Osteocyte (in vitro differentiated cells): ENCODE data around the gene MRAS. TPM values are rescaled to one million over a fixed set of nuclear protein-coding genes. Genes with fewer than 3 reads are reported as not detected.

Experiments
- DNase-seq: peaks from one replicate; pipeline ENCODE4 v3.0.0; 2021; ENCODE audit warnings: mixed read lengths; ENCODE audit not compliant: unreplicated experiment; ENCODE audit errors: extremely low spot score
- H3K27ac Mint-ChIP-seq: one replicate; pipeline ENCODE4 v1.8.0; 2021; ENCODE audit warnings: mild to moderate bottlenecking, mixed read lengths; ENCODE audit not compliant: unreplicated experiment
- H3K27me3 Mint-ChIP-seq: one replicate; pipeline ENCODE4 v1.8.0; 2021; ENCODE audit warnings: mixed read lengths; ENCODE audit not compliant: unreplicated experiment
- H3K36me3 Mint-ChIP-seq: one replicate; pipeline ENCODE4 v1.8.0; 2021; ENCODE audit warnings: mixed read lengths; ENCODE audit not compliant: unreplicated experiment
- H3K4me1 Mint-ChIP-seq: one replicate; pipeline ENCODE4 v1.8.0; 2021; ENCODE audit warnings: mixed read lengths; ENCODE audit not compliant: unreplicated experiment
- H3K4me3 Mint-ChIP-seq: one replicate; pipeline ENCODE4 v1.8.0; 2021; ENCODE audit warnings: mild to moderate bottlenecking, moderate library complexity, mixed read lengths; ENCODE audit not compliant: unreplicated experiment
- H3K9me3 Mint-ChIP-seq: one replicate; pipeline ENCODE4 v1.8.0; 2021; ENCODE audit warnings: mixed read lengths; ENCODE audit not compliant: unreplicated experiment
- CTCF ChIP-seq: fragments of 200-600 bp; sonication (generic); IDR thresholded peaks from 2 replicates; pipeline ENCODE4 v1.5.0; 2021; ENCODE audit warnings: antibody characterized with exemption, mild to moderate bottlenecking, moderate library complexity
- total RNA-seq: library from RNA; stranded (reverse); gene quantifications from 2 replicates; pipeline ENCODE4 v1.2.1, GENCODE V29; 2021

MRAS gene
- total RNA-seq, 1 donor from 2014 or later = 25.5 TPM

GRCh38 chr3:138438896-138439295 is 90.5 kb downstream of the MRAS start:
- Mint-ChIP-seq H3K36me3 (peaks cover 4% of the 10 kb centered on the region), H3K9me3 (no peaks in the 10 kb centered on the region), H3K4me1 (peaks cover 13% of the 10 kb centered on the region), H3K27me3 (peaks cover 24% of the 10 kb centered on the region), H3K4me3 (no peak overlapping the region), H3K27ac (no peak overlapping the region)
- no peak for DNase-seq
- TF ChIP-seq CTCF = no peak

- H3K4me1 Mint-ChIP-seq = peaks cover 13% of the 10 kb centered on the region
- H3K9me3 Mint-ChIP-seq = no peaks in the 10 kb centered on the region
- H3K4me3 Mint-ChIP-seq = no peak overlapping the region
Observed at GRCh38 chr3:138439646-138440045, 91.3 kb downstream of the MRAS start.

GRCh38 chr3:138440121-138440521 is 91.7 kb downstream of the MRAS start:
- no peak for TF ChIP-seq CTCF
- peaks cover 13% of the 10 kb centered on the region for H3K4me1 Mint-ChIP-seq
- no peak for DNase-seq
- no peaks in the 10 kb centered on the region for H3K9me3 Mint-ChIP-seq
- H3K27ac Mint-ChIP-seq = no peak overlapping the region
- H3K4me3 Mint-ChIP-seq = no peak overlapping the region
- H3K36me3 Mint-ChIP-seq = peaks cover 4% of the 10 kb centered on the region
- peaks cover 17% of the 10 kb centered on the region for H3K27me3 Mint-ChIP-seq

More at GRCh38 chr3:138439646-138440045, 91.3 kb downstream of the MRAS start:
- Mint-ChIP-seq H3K27ac (no peak overlapping the region), H3K36me3 (peaks cover 4% of the 10 kb centered on the region), H3K27me3 (peaks cover 17% of the 10 kb centered on the region)
- DNase-seq = no peak
- no peak for TF ChIP-seq CTCF

- H3K36me3 Mint-ChIP-seq = peaks cover 4% of the 10 kb centered on the region
Observed at GRCh38 chr3:138440596-138440995, 92.2 kb downstream of the MRAS start.

GRCh38 chr3:138441256-138441655 is 92.9 kb downstream of the MRAS start:
- no peak for TF ChIP-seq CTCF
- Mint-ChIP-seq H3K36me3 (peaks cover 4% of the 10 kb centered on the region), H3K4me3 (no peak overlapping the region), H3K4me1 (peaks cover 10% of the 10 kb centered on the region), H3K9me3 (no peaks in the 10 kb centered on the region), H3K27ac (no peak overlapping the region), H3K27me3 (peaks cover 11% of the 10 kb centered on the region)
- no peak for DNase-seq

More at GRCh38 chr3:138440596-138440995, 92.2 kb downstream of the MRAS start:
- no peak overlapping the region for H3K4me3 Mint-ChIP-seq
- TF ChIP-seq CTCF = no peak
- peaks cover 15% of the 10 kb centered on the region for H3K27me3 Mint-ChIP-seq
- H3K4me1 Mint-ChIP-seq = peaks cover 10% of the 10 kb centered on the region
- DNase-seq = no peak
- H3K9me3 Mint-ChIP-seq = no peaks in the 10 kb centered on the region
- no peak overlapping the region for H3K27ac Mint-ChIP-seq
